Midbrain (tissue), 1 donor: ENCODE results near the gene UPF3A.
"Not testable (repeated sequence)": the region's sequence is repeated elsewhere in the genome, so short reads cannot be mapped to it uniquely, and the experiment has no call there.

Experiments
- DNase-seq: peaks from one replicate; lab custom pipeline; 2025; lab: John Stamatoyannopoulos, UW

UPF3A gene

DNA sequence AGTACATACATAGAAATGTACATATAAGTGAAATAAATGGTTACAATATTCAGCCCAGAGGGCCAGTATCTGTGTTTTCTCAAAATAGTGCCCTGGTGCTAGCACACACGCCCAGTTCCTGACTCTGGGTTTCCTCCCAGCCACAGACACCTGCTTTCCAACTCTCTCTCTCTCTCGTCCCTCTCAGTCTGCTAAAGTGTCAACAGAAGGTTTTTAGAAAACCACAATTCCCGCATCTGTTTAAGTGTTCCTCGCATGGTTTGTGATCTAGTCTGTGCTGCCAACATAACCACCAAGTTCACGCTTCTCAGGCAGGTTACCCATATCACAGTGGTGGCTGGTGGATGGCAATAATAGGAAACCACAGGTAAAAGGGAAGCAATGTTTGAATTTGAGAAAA, 17.8 kb upstream of the UPF3A start:
- no peak for DNase-seq

DNA sequence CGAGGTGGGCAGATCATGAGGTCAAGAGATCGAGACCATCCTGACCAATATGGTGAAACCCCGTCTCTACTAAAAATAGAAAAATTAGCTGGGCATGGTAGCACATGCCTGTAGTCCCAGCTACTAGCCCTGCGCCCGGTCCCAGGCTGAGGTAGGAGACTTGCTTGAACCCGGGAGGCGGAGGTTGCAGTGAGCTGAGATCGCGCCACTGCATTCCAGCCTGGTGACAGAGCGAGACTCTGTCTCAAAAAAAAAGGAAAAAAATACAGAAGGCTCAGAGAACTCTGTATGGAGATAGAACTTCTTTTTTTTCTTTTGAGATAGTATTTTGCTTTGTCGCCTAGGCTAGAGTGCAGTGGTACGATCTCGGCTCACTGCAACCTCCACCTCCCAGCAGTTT, 17.1 kb upstream of the UPF3A start:
- not testable (repeated sequence) for DNase-seq

DNA sequence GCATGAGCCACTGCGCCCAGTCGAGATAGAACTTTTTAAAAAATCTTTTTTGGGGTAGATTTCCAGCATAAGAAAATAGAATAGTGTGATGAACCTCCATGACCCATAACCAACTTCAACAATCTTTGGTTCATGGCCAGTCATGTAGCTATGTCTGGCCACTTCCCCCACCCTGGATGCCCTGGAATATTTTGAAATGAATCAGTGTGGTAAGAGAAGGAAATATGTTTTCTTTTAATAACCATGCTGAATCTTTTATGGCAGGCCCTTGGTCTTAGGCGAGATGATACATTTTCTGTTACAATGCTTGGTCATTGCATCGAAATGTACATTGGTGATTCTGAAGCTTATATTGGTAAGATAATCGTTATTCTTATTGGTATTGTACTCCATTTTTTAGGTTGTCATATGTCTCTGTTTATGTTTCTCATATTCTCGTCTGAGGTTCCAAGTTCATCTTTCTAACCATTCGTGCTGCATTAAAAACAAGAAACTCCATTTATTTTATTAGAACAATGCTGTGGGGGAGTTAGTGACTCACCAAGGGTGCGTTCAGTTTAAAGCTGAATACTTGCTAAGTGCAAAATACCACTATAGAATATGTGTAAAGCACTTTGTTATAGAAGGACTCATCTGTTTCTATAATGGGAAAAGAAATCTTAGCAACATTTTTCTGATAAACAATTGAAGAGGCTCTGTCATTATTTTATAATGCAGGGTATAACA, 16.4 kb upstream of the UPF3A start:
- DNase-seq, result no peak

DNA sequence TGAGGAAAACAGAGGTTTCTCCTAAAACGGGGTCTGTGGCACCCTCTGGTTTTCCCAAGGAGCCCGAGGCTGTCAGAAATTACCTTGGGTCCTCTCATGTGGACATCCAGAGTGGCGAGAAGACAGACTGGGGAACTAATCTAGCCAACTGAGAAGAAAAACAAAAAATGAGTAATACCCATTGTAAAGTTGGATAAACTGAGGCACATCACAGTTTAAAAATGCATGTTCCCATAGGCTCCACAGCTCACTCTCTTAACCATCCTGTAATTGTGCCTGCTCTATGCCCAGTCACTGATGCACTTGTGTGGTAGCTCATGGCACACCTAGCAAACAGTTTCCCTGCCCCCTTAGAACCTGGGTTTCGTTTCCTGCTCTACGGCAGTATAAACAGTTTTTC, 15.2 kb upstream of the UPF3A start:
- DNase-seq, result no peak

DNA sequence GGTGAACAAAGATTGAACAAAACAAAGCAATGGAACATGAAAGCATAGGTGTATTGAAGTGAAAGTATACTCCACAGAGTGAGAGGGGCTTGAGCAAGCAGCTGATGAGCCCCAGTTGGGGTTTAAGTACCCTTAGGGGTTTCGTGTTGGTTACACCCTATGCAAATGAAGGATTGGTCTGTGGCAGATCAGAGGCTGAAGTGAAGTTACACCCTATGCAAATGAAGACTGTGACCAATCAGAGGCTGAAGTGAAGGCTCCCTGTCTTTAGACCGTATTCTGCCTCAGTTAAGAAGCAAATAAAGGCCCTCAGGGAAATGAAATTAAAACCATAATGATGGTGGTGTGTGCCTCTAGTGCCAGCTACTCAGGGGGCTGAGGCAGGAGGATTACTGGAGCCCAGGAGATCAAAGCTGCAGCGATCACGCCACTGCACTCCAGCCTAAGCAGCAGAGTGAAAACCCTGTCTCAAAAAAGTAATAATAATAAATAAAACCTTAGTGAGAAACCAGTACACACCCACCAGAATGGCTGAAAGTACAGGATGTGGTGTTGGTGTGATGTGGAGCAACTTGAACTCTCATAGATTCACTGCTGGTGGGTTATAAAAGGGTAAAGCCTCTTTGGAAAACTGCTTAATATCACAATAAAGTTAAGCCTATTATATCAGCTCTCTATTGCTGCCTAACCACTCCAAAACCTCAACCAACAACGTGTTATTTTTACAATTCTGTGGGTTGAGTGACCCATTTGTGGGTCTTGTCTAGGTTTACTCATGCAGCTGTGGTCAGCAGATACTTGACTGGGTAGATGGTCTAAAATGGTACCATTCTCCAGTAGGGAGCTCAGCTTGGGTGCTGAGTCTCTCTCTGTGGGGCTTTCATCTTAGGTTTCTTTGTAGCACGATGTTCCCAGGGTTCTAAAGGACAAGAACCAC, 12.8 kb upstream of the UPF3A start:
- DNase-seq, result no peak

DNA sequence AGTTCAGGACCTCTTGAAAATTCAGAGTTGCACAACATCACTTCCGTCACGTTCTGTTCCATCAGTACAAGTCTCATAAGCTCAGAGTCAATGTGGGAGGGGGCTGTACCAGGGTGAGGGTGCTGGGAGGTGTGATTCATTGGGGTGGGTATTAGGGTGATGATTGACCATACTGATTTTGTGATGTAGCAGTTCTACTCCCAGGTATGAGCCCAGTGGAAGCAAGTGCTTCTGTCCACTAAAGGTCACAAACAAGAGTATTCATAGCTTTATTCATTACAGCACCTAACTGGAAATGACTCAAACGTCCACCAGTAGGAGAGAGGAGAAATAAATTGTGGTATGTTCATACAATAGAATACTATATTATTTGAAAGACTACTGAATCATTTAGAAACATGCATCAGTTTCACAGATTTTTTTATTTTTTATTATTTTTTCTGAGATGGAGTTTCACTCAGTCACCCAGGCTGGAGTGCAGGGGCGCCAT, 12.1 kb upstream of the UPF3A start:
- DNase-seq, result no peak

DNA sequence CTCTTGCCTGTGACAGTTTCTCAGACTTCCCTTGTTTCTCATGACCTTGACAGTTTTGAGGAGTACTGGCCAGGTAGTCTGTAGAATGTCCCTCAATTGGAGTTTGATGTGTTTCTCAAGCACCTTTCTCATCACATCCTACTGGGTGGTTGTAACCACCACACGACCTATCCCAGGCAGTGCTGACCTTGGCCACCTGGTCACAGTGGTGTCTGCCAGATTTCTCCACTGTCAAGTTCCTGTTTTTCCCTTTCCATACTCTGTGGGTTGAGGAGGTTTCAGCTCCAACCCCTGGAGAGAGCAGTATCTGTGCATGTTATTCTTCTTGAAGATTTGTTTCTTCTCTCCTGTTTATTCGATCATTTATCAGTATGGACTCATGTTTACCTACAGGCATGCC, 8.4 kb upstream of the UPF3A start:
- no peak for DNase-seq

DNA sequence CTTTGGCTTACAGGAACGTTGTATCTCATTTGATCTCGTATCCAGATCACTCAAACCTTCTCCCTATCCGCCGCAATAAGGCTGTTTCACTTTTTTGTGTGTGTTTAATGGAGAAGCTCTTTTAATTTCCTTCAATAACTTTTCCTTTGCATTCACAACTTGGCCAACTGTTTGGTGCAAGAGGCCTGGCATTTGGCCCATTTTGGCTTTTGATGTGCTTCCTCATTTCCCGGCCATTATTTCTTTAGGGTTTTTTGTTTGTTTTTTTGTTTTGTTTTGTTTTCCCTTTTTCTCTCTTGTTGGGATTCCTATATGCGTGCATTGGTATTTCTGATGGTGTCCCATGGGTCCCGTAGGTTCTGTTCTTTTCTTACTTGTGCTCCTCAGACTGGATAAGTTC, 6.1 kb upstream of the UPF3A start:
- DNase-seq, result peak; percentile 8

DNA sequence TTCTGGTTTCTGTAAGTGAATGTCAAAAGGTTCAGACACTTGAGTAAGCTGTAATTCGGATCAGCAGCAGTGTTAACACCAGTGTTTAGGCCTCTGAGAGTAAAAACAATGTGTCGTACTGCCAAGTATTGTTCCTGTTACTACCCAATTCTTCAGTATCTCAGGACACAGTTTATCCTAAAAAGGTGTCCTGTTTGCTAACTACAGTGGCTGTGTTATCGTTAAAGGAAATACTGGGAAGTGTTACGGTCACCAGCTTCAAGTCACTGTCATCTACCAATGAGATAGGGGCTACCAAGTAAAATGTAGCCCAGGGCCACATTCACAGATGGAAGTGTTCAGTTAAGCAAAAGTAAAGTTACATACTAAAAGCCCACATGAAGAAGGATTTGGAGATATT, 2.3 kb upstream of the UPF3A start:
- DNase-seq, result no peak

DNA sequence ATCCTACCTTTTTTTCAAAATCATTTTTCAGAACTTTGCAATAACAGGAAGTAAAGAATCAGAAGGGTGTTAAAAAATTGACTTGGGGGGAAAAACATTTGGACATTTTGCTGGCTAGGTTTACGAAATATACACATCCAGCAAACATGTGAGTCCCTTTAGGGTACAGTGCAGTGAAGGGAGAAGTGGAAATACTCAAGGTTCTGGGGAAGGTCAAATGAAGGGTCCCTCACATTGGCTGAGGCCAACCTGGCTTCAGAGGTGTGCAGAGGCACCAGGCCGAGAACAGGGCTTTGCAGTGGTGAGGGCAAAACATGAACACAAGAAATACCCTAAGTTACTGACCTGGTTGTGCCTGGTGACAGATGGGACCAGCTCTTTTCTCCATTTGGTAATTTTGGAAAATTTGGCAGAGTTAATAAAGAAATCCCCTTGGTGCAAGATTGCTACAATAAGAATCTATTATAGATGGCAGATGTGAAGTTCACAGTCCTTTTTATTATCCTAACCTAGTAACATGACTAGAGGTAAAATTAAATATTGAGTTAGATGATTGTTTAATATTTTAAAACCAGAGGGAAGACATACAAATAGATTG, 1.5 kb upstream of the UPF3A start:
- DNase-seq, result no peak

DNA sequence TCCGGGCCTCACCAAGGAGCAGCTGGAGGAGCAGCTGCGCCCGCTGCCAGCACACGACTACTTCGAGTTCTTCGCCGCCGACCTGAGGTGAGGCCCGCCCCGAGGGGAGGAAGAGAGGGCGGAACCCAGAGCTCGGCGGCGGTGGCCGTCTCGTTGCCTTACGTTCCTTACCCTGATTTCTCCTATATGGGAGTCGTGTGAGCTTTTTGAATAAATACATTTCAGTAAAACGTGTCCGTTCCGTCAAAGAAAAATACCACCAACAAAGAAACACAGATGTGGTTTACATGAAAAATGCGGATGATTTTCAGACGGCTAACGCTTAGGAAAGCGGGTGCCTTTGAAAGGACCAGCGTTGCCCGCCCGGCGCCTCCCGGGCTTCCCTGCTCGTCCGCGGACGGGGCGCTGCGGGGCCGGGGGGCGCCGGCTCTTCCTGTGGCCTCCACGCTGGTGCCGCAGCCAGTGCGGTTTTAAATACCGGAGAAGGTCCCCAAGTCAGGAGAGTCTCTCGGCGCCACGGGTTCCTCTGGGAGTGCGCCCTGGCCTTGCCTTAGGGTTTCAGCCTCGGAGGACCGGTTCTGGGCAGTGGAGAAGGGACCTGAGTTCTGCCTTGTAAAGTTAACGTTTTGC, 755 bp downstream of the UPF3A start:
- DNase-seq, result peak; percentile 69

DNA sequence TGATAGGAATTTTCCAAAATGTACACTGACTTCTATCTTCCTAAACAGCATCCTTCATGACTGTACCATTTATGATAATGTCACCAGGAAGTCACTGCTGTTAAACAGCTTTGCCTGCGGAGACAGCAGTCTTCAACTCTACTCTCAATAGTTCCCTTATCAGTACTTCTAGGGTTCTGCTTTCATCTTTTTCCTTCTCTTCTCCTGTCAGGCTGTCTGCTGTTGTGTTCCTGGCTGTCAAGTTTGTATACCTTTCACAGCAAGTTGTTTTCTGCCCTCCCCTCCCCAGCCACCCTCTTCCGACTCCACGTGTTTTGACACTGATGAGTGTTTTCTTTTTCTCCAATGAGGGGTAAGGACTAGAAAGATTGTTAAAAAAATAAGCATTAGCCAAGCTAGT, 2.2 kb downstream of the UPF3A start:
- no peak for DNase-seq

DNA sequence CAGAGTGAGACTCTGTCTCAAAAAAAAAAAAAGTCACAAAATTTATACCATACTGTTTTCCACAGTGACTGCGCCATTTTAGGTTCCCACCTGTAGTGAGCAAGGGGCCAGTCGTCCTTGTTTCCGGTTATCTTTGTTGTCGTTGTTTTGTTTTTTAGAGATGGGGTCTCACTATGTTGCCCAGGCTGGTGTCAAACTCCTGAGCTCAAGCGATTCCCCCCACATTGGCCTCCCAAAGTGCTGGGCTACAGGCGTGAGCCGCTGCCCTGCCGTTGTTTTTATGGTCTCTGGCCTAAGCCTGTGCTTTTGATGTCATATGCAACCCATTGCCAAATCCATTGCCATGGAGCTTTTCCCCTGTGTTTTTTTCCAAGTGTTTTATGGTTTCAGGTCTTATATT, 3.3 kb downstream of the UPF3A start:
- no peak for DNase-seq

DNA sequence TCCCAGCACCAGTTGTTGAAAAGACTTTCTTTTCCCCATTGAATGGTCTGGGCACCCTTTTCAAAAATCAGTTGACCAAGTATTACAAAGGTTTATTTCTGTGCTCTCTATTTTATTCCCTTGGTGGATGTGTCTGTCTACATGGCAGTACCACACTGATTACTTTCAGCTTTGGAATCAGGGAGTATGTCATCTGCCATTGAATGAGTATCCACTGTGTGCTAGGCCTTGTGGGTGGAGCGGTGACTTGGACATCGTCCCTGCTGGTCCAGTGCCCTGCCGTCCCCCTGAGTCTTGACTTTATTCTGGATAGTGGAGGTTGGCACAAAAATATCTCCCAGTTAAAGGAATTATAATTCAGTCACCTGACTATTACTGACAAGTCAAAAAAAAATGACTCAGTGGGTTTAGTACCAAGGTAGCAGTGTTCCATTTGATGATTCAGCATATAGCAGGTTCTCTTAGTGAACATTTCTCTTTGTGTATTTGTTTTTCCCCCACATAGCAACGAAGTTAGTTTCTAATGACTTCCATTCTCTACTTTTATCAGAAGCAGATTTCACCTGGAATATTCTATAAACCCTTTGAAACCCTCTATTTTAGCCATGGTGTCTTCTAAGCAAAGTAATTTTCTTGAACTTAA, 3.9 kb downstream of the UPF3A start:
- no peak for DNase-seq

DNA sequence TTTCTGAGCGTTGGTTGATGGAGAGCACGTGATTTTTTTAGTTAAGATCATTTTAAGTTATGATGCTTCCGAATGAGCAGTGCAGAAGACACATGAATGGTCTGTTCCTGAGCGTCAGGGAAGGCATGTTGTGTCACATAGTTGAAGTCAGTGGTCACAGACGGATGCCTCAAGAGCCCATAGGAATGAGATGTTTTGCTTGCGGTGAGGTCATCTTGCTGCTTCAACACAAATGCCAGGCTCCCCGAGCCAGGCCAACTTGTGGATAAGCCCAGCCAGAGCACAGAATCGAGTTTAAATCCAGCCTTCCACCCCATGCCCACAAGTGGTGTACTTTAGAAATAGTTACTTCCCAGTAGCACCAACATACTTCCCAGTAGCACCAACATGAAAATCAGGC, 5.4 kb downstream of the UPF3A start:
- no peak for DNase-seq

DNA sequence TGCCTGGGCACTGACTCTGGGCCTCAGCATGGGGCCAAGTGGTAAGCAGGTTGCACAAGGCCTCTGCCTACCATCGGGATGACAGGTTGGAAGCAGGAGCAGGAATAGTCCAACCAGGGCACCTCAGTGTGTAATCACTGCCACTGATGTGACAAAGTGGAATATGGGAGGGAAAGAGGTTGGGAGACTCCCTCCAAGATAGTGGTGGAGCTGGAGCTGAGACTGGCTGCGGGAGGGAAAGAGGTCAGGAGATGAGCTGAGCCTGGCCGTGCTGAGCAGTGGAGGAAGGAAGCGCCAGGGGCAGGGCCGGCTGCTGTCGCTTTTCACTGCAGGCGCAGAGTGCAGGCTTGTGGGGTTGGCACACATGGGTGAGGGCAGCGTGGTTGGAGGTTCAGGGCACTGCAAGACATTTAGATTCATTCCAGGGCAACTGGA, 6.8 kb downstream of the UPF3A start:
- DNase-seq, result no peak

DNA sequence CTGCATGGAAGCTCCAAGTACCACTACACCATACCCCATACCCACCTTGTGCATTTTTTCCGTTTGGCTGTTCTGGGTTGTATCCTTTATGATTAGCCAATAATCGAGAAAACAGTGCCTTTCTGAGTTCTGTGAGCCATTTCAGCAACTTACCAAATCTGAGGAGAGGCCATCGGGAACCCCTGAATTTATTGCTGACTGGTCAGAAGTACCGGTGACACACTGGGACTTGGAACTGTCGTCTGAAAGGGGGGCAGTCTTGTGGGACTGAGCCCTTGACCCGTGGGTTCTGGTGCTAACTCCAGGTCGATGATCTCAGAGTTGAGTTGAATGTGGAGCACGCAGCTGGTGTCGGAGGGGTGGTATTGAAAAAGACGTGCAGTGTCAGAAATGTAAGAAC, 15.0 kb downstream of the UPF3A start:
- no peak for DNase-seq

DNA sequence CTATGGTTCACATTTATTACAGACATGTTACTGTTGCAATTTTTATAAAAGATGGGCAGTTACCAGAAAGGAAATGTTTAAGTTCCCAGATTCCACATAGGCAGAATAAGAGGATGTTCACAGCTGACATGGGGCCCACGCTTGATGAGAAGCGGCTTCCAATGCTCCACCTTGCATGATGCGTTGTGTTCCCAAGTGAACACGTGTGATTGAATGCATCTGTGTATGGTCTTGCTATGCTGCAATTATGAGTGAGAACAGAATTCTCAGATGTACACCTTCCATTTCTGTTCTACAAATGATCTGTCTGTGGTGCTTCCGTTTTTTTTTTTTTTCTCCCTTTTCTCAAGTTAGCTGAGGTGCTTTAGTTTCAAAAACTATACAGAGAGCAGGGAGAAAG, 15.5 kb downstream of the UPF3A start:
- DNase-seq, result no peak

DNA sequence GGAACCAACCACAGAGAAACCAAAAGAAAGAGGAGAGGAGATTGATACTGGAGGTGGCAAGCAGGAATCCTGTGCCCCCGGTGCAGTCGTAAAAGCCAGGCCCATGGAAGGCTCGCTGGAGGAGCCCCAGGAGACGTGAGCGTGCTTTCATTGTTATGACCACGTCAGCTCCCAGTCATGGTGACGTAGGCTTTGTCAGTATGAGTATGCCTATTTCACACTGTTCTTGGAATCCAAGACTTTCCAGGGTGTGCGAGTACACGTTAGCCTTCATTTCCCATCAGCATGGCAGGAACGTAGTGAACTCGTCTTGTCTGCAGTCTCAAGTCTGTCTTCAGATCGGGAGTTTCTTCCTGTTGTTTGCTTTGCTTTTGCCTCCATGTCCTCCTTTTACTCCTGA, 17.5 kb downstream of the UPF3A start:
- DNase-seq, result no peak

DNA sequence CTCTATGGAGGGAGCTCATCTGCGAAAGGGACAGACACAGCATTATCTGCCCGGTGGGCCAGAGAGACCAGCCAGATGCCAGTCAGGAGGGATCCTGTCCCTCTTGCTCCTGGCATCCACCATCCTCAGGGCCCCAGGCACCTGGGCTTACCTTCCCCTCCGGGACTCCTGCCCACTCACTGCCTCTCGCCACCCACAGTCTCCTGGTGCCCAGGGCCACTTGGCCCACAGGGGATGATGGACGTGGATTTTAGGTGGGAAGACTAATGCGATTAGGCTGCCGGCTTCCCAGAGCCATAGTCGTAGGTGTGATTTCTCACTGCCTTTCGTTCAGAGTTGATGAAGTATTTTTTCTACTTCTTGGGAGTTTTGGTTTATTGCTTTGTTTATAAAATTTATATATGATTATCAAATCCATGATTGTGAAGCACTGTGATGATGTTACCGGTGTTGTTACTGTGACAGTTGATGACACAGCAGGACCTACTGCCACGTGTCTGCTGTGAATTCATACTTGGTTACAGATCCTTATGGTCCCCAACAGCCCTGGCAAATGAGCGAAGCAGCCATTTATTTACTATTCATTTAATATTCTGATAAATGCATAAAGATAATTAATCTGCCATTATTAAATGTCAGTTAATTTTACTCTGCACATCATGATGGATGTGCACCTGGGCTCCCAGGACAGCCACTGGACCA, 18.4 kb downstream of the UPF3A start:
- DNase-seq, result no peak

DNA sequence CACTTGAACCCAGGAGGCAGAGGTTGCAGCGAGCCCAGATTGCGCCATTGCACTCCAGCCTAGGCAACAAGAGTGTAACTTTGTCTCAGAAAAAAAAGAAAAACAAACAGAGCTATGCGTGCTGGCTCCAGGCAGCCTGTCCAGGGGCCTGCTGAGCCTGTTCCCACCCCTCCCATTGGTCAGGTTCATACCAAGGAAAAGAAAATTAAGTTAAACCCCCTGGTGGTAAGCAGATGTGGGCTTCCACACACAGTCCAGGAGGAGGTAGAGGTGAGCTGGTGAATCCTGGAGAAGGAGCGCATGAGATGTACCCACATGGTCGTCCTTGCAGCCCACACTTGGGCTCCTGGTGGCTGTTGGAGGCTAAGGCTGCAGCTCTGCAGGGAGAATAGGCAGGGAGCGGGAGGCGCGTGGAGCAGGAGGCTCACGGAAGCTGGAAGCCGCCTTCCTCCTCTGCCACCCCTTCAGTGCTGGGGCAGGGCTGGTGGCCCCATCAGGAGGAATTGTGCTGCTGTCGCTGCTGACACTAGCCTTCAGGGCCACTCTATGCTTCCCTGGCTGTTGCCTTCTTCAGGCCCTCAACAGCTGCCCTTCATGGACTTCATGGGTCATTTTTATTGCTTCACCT, 22.4 kb downstream of the UPF3A start:
- DNase-seq, result no peak
